Neural progenitor cell (in vitro differentiated cells): ENCODE results near the gene SLC4A8. TPM values are rescaled to one million over a fixed set of nuclear protein-coding genes. Genes with fewer than 3 reads are reported as not detected.

Experiments
- DNase-seq: peaks from one replicate; pipeline ENCODE4 v3.0.0-alpha.2; 2016; ENCODE audit warnings: low spot score
- H2AFZ ChIP-seq: fragments of 200-600 bp; sonication (generic); replicated peaks from 2 replicates; pipeline ENCODE4 v1.6.1; 2016; ENCODE audit warnings: antibody characterized with exemption
- H3F3A ChIP-seq: fragments of 200-600 bp; sonication (generic); 2 replicates; pipeline ENCODE4 v1.6.1; 2016; ENCODE audit warnings: antibody characterized with exemption, low read depth
- H3K27ac ChIP-seq: fragments of 200-600 bp; sonication (generic); 2 replicates; pipeline ENCODE4 v1.5.1; 2016; ENCODE audit warnings: mild to moderate bottlenecking
- H3K27me3 ChIP-seq: fragments of 200-600 bp; sonication (generic); 2 replicates; pipeline ENCODE4 v1.6.1; 2016; ENCODE audit warnings: mild to moderate bottlenecking, moderate library complexity
- H3K36me3 ChIP-seq: fragments of 200-600 bp; sonication (generic); 2 replicates; pipeline ENCODE4 v1.5.1; 2016
- H3K4me1 ChIP-seq: fragments of 200-600 bp; sonication (generic); 2 replicates; pipeline ENCODE4 v1.6.1; 2016; ENCODE audit warnings: mixed run types
- H3K4me2 ChIP-seq: fragments of 200-600 bp; sonication (generic); 2 replicates; pipeline ENCODE4 v1.6.1; 2016
- H3K4me3 ChIP-seq: fragments of 200-600 bp; sonication (generic); 2 replicates; pipeline ENCODE4 v1.5.1; 2016
- H3K79me2 ChIP-seq: fragments of 200-600 bp; sonication (generic); 2 replicates; pipeline ENCODE4 v1.6.1; 2016; ENCODE audit warnings: low read depth
- H3K9ac ChIP-seq: fragments of 200-600 bp; sonication (generic); 2 replicates; pipeline ENCODE4 v1.6.1; 2016
- H3K9me3 ChIP-seq: fragments of 200-600 bp; sonication (generic); 2 replicates; pipeline ENCODE4 v1.5.1; 2016; ENCODE audit warnings: low read depth
- H4K20me1 ChIP-seq: fragments of 200-600 bp; sonication (generic); 2 replicates; pipeline ENCODE4 v1.6.1; 2016; ENCODE audit warnings: low read depth
- H3K27ac Mint-ChIP-seq: 3 replicates; pipeline ENCODE4 v1.8.0; 2021; ENCODE audit warnings: mixed read lengths
- H3K27me3 Mint-ChIP-seq: 2 replicates; pipeline ENCODE4 v1.8.0; 2022; ENCODE audit warnings: low read depth, mild to moderate bottlenecking, inconsistent platforms, moderate library complexity, mixed read lengths; ENCODE audit not compliant: insufficient read depth
- H3K36me3 Mint-ChIP-seq: 3 replicates; pipeline ENCODE4 v1.8.0; 2021; ENCODE audit warnings: mixed read lengths
- H3K4me1 Mint-ChIP-seq: 3 replicates; pipeline ENCODE4 v1.8.0; 2021; ENCODE audit warnings: mixed read lengths
- H3K4me3 Mint-ChIP-seq: 3 replicates; pipeline ENCODE4 v1.8.0; 2021; ENCODE audit warnings: mild to moderate bottlenecking, moderate library complexity, mixed read lengths
- H3K9me3 Mint-ChIP-seq: 3 replicates; pipeline ENCODE4 v1.8.0; 2020; ENCODE audit warnings: mixed read lengths
- CTCF ChIP-seq: fragments of 200-600 bp; sonication (generic); IDR thresholded peaks from 2 replicates; pipeline ENCODE4 v1.5.1; 2017; ENCODE audit warnings: antibody characterized with exemption, mild to moderate bottlenecking
- EZH2 ChIP-seq: fragments of 200-600 bp; sonication (generic); IDR thresholded peaks from 2 replicates; pipeline ENCODE4 v1.6.1; 2017; ENCODE audit warnings: antibody characterized with exemption, mild to moderate bottlenecking, moderate library complexity
- EZH2phosphoT487 ChIP-seq: fragments of 200-600 bp; sonication (generic); IDR thresholded peaks from 2 replicates; pipeline ENCODE4 v1.6.1; 2017; ENCODE audit warnings: antibody characterized with exemption
- total RNA-seq: library from RNA; depleted of rRNA; stranded (reverse); fragments of >200 nt; gene quantifications from 2 replicates; pipeline ENCODE4 v1.2.3, GENCODE V29; 2015; ENCODE audit warnings: low replicate concordance

The SLC4A8 gene
- total RNA-seq, 1 donor from 2014 or later, result 10.1 TPM

- Histone ChIP-seq H3K27me3 (no peaks in the 10 kb centered on the region), H3K4me2 (no peak overlapping the region), H2AFZ (no peak overlapping the region), H3K4me3 (no peak overlapping the region), H3K36me3 (no peaks in the 10 kb centered on the region), H3K9ac (no peak overlapping the region), H3K79me2 (no peaks in the 10 kb centered on the region), H4K20me1 (no peaks in the 10 kb centered on the region), H3K27ac (no peak overlapping the region), H3K9me3 (no peaks in the 10 kb centered on the region), H3K4me1 (no peaks in the 10 kb centered on the region), H3F3A (no peaks in the 10 kb centered on the region)
- no peaks in the 10 kb centered on the region for H3K9me3 Mint-ChIP-seq
- H3K27ac Mint-ChIP-seq, result no peak overlapping the region
- no peak for TF ChIP-seq EZH2
- no peak for TF ChIP-seq CTCF
- no peak for TF ChIP-seq EZH2phosphoT487
- DNase-seq, result no peak
- H3K4me1 Mint-ChIP-seq, result no peaks in the 10 kb centered on the region
- H3K27me3 Mint-ChIP-seq, result no peaks in the 10 kb centered on the region
- no peak overlapping the region for H3K4me3 Mint-ChIP-seq
- peaks cover 36% of the 10 kb centered on the region for H3K36me3 Mint-ChIP-seq
Observed at GRCh38 chr12:51473947-51474346, 49.3 kb downstream of the SLC4A8 start.

GRCh38 chr12:51475543-51475942, 50.9 kb downstream of the SLC4A8 start:
- no peaks in the 10 kb centered on the region for H3K36me3 ChIP-seq
- H3K4me2 ChIP-seq, result no peak overlapping the region
- no peaks in the 10 kb centered on the region for H3K9me3 Mint-ChIP-seq
- H4K20me1 ChIP-seq, result no peaks in the 10 kb centered on the region
- H3K4me3 ChIP-seq, result no peak overlapping the region
- peaks cover 37% of the 10 kb centered on the region for H3K36me3 Mint-ChIP-seq
- H3K4me1 Mint-ChIP-seq, result no peaks in the 10 kb centered on the region
- H3K27me3 Mint-ChIP-seq, result no peaks in the 10 kb centered on the region
- no peaks in the 10 kb centered on the region for H3F3A ChIP-seq
- no peaks in the 10 kb centered on the region for H3K79me2 ChIP-seq
- no peaks in the 10 kb centered on the region for H3K27me3 ChIP-seq
- TF ChIP-seq EZH2phosphoT487 (no peak), CTCF (no peak), EZH2 (no peak)
- no peaks in the 10 kb centered on the region for H3K9me3 ChIP-seq
- no peak overlapping the region for H3K9ac ChIP-seq
- H3K4me3 Mint-ChIP-seq, result no peak overlapping the region
- H2AFZ ChIP-seq, result no peak overlapping the region
- H3K27ac ChIP-seq, result no peak overlapping the region
- DNase-seq, result no peak
- no peaks in the 10 kb centered on the region for H3K4me1 ChIP-seq
- no peak overlapping the region for H3K27ac Mint-ChIP-seq

- no peak overlapping the region for H3K27ac Mint-ChIP-seq
- Histone ChIP-seq H3K4me3 (no peak overlapping the region), H3K36me3 (no peaks in the 10 kb centered on the region), H4K20me1 (no peaks in the 10 kb centered on the region), H3K9me3 (no peaks in the 10 kb centered on the region), H3K27ac (no peak overlapping the region), H3K27me3 (no peaks in the 10 kb centered on the region), H3K4me2 (no peak overlapping the region), H2AFZ (no peak overlapping the region), H3K9ac (no peak overlapping the region), H3K4me1 (no peaks in the 10 kb centered on the region), H3F3A (no peaks in the 10 kb centered on the region), H3K79me2 (no peaks in the 10 kb centered on the region)
- TF ChIP-seq EZH2phosphoT487, result no peak
- no peak for DNase-seq
- peaks cover 10% of the 10 kb centered on the region for H3K36me3 Mint-ChIP-seq
- no peaks in the 10 kb centered on the region for H3K9me3 Mint-ChIP-seq
- no peaks in the 10 kb centered on the region for H3K27me3 Mint-ChIP-seq
- no peaks in the 10 kb centered on the region for H3K4me1 Mint-ChIP-seq
- no peak overlapping the region for H3K4me3 Mint-ChIP-seq
Observed at GRCh38 chr12:51480978-51481377, 56.3 kb downstream of the SLC4A8 start.

GRCh38 chr12:51482929-51483697, 58.5 kb downstream of the SLC4A8 start:
- no peaks in the 10 kb centered on the region for H3K4me1 ChIP-seq
- Mint-ChIP-seq H3K9me3 (no peaks in the 10 kb centered on the region), H3K4me1 (no peaks in the 10 kb centered on the region), H3K27ac (no peak overlapping the region), H3K36me3 (peaks cover 13% of the 10 kb centered on the region), H3K27me3 (no peaks in the 10 kb centered on the region), H3K4me3 (no peak overlapping the region)
- H3K9me3 ChIP-seq, result no peaks in the 10 kb centered on the region
- no peak for DNase-seq
- no peak overlapping the region for H3K9ac ChIP-seq
- H3K36me3 ChIP-seq, result no peaks in the 10 kb centered on the region
- H3K27me3 ChIP-seq, result no peaks in the 10 kb centered on the region
- H3K4me3 ChIP-seq, result no peak overlapping the region
- no peak overlapping the region for H2AFZ ChIP-seq
- no peak overlapping the region for H3K27ac ChIP-seq
- no peaks in the 10 kb centered on the region for H3K79me2 ChIP-seq
- TF ChIP-seq EZH2 (no peak), CTCF (no peak), EZH2phosphoT487 (no peak)
- H3F3A ChIP-seq, result no peaks in the 10 kb centered on the region
- no peaks in the 10 kb centered on the region for H4K20me1 ChIP-seq
- no peak overlapping the region for H3K4me2 ChIP-seq
